Tibial nerve (tissue), 4 donors: Measurements from ENCODE around the gene GPAM.

Source experiments
- CTCF ChIP-seq, 5 experiments: fragments of 200-600 bp in 3 of 5; fragments of 450-650 bp in 2 of 5; sonication (generic) in 3 of 5; IDR thresholded peaks; one replicate each; pipeline ENCODE4 v1.5.1; 2016 to 2019; ENCODE audit warnings: antibody characterized with exemption in 5 of 5, mild to moderate bottlenecking in 3 of 5, moderate library complexity in 2 of 5
- EP300 ChIP-seq, 2 donors: sonication (generic); formaldehyde crosslinking; IDR thresholded peaks; one replicate each; pipeline ENCODE4 v1.6.1; 2017; ENCODE audit warnings: antibody characterized with exemption in 2 of 2, mild to moderate bottlenecking in 1 of 2
- POLR2A ChIP-seq, 2 donors: fragments of 450-650 bp; IDR thresholded peaks; one replicate each; pipeline ENCODE4 v1.6.1; 2017; ENCODE audit warnings: antibody characterized with exemption in 2 of 2, mild to moderate bottlenecking in 2 of 2, moderate library complexity in 2 of 2

- TF ChIP-seq CTCF (IDR thresholded peaks at IDR 0.05), result no peak
- TF ChIP-seq EP300 (IDR thresholded peaks at IDR 0.05), result no peak
- TF ChIP-seq POLR2A (IDR thresholded peaks at IDR 0.05), result no peak
These were observed 2.4 kb upstream of the GPAM start for GRCh38 chr10:112185959-112186358.
